Right hindlimb (tissue), 1 donor: ENCODE measurements around the gene GRB2.
A peak's percentile ranks its signal among the peaks of the same experiment; 100 is the strongest.
"Not testable (repeated sequence)": the region's sequence is repeated elsewhere in the genome, so short reads cannot be mapped to it uniquely, and the experiment has no call there.

Source experiments
- DNase-seq: peaks from one replicate; pipeline ENCODE4 v3.0.0-alpha.2; 2018

GRB2 gene

DNA sequence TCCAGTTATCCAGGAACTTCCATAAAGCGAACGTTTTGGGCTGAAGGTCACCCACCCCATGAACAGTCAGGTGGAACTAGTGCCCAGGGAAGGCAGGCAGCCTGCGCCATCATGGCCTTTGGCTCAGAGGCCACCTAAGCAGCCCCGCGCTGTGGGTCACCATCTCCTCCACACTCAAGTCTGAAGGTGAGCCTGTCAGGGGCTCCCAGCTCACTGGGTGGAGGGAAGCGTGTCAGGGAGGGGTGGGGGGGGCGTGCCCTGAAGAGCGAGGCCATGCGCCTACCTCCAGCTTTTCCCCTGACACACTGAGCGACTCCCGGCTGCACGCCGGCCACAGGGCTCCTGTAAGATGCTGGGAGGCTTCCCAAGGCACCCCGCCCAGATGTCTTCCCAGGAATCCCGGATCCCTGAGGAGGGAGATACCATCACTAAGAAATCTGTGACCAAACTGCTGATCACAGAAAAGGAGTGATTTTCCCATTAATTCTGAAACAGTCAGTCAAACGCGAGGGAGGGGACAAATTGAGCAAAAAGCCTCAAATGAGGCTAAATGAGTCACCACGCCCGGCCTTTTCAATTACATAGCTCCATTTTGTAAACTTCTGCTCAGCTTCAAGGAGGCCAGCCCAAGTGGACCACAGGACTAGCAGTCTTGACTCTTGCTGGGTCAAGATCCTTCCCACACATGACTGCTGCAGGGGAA lies 89.8 kb downstream of the GRB2 start:
- no peak for DNase-seq

DNA sequence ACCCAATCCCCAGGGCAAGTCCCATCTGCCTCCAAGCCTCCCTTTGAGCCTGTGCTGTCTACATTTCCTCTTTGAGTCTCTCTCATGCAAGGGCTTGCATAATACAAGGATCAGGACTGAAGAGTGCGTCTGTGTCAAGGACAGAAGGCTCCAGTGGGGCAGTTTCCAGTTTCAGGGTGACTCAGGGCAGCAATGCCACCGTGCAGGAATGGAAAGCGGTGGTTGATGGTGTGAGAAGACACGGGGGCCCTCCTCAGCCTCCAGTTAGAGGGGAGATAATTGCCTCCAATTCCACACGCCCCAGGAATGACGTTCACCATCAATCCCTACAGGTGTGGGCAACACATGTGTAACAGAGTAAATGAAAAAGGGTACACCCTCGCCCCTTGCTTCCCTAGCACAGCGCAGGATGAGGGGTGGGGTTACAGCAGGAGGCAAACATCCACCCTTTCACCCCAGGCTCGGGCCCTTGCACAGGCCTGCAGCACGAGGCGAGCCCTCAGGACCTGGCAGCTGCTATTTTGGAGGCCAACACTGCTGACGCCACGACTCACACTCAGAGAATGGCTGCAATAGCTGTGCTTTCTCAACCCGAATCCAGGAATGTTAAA lies 91.4 kb downstream of the GRB2 start:
- no peak for DNase-seq

DNA sequence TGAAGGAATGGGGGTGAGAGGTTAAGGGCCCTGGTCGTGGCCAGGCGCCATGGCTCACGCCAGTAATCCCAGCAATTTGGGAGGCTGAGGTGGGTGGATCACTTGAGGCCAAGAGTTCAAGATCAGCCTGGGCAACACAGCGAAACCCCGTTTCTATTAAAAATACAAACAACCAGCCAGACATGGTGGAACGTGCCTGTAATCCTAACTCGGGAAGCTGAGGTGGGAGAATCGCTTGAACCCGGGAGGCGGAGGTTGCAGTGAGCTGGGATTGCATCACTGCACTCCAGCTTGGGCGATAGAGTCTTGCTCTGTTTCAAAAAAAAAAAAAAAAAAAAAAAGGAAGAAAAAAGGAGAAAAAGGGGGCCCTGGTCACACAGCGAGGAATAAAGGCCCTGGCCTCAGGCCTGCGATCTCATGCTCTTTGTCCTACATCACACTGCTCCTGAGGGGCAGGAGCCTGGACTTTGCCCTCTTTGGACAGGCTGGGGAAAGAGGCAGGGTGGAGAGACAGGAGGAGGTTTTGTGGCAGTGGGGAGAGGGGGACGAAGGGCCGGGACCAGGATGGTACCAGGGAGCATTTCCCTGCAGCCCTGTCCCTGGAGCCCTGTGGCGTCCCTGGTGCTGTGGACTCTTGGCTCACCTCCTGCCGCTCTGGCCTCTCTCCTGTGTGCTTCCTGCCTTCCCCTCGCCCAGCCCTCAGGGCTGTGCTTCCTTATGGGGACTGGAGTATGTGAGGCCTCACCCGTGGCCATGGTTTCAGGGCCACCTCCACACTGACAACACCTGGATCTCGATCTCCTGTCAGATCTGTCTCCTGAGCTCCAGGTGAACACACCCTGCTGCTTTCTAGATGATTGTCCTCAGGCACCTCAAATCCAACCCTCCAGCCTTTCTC lies 96.5 kb downstream of the GRB2 start:
- DNase-seq: no peak

GRCh38 chr17:75307957-75308731 lies 97.3 kb downstream of the GRB2 start:
- no peak for DNase-seq

DNA sequence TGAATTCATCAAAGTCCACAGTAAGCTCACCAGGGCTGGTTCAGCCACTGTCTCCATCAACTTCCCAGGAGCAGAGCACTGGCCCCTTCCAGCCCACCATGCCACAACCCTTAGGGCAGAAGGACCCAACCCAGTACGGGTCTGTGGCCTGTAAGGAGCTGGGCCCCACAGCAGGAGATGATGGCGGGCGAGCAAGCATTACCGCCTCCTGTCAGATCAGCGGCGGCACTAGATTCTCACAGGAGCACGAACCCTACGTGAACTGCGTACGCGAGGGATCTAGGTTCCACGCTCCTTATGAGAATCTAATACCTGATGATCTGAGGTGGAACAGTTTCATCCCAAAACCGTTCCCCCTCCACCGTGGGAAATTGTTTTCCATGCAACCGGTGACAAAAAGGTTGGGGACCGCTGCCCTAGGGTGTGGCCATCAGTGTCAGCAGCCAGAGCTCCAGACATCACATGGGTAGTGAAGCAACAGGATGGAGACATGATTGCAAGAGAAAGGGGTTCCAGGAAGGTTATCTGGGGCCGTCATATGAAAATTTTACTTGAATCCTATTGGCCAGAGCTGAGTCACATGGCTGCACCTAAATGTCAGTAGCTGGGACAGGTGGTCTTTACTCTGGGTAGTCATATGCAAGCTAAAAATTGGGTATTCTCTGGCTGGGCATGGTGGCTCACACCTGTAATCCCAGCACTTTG lies 103.8 kb downstream of the GRB2 start:
- DNase-seq: no peak

DNA sequence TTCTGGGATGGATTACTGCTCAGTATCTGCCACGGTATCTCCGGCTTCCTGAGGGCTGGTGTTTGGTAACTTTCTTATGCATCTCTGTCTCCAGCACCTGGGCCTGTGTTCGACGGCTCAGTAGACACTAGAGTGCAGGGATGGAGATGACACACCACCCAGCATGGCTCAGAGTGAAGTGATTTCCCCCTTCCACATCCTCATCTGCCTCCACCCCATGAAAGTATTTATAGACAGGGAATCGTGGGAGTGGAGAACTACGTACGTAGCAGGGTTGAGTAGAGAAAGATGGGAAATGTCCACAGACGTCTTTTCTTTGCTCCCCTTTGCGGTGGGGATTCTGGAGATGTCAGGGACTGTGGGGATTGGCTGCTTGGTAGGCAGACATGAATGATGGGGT lies 104.4 kb downstream of the GRB2 start:
- no peak for DNase-seq

DNA sequence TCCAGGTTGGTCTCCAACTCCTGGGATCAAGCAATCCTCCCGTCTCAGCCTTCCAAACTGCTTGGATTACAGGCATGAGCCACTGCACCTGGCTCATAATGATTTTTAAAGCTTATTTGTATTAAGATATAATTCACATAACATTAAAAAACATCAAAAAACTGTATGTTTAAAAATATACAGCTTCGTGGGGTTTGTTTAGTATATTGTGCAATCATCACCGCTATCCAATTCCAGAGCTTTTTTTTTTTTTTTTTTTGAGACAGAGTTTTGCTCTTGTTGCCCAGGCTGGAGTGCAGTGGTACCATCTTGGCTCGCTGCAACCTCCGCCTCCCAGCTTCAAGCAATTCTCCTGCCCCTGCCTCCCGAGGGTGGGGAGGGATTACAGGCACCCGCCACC lies 105.2 kb downstream of the GRB2 start:
- no peak for DNase-seq

GRCh38 chr17:75295201-75296158 lies 110.0 kb downstream of the GRB2 start:
- DNase-seq: no peak

- not testable (repeated sequence) for DNase-seq
Measured at GRCh38 chr17:75292810-75293448, 112.5 kb downstream of the GRB2 start.

GRCh38 chr17:75289832-75290337 lies 115.6 kb downstream of the GRB2 start:
- DNase-seq: peak; percentile 48

GRCh38 chr17:75289115-75289831 lies 116.2 kb downstream of the GRB2 start, which contains the start of gene SLC25A19:
SLC25A19 (minus strand) TSS chr17:75289433; CDS start chr17:75286764, 2,669 bp downstream.
- peak; percentile 99 for DNase-seq

DNA sequence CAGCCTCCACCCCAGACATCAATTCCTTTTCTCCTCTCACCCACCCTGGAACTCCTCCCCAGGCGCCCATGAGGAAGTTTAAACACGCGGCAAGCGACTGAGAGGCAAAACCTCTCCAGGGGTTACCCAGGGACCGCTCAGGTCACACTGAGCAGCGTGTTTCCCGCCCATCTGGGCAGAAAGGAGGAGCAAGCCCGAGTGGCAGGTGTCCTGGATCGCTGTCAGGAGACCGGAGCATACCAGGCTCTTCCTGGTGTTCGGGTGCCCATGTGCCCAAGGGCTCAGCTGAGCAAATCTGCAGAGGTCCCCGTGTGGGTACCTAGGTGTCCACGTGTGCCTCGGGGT lies 116.7 kb downstream of the GRB2 start:
- no peak for DNase-seq

DNA sequence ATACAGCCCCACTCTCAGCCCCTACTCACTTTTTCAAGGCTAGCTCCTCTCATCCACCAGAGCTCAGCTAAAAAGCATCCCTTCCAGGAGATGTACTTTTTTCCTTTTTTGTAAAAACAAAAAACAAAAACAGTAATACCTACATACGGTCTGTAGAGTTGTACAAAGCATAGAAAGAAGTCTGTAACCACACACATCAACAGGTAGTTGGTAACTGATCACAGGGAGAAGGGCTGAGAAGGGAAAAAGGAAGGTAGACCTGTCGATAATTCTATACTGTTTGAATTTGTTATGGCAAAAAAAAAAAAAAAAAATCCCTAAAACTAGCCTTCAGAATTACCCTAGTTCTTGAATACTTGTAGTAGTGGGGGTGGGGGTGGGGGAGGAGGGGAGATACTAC lies 117.1 kb downstream of the GRB2 start:
- DNase-seq: no peak

- DNase-seq: no peak
Measured at GRCh38 chr17:75287221-75287620, 118.3 kb downstream of the GRB2 start.

DNA sequence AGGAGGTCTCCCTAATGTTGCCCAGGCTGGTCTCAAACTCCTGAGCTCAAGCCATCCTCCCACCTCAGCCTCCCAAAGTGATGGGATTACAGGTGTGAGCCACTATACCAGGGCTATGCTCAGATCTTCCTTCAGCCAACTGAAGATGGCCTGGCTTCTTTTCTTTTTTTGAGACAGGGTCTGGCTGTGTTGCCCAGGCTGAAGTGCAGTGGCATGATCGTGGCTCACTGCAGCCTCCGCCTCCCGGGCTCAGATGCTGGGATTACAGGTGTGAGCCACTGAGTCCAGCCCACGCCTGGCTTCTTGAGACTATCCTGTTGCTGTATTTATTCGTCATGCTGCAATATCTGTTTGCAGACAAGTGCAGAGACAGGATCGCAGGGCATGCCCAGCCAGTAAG lies 120.4 kb downstream of the GRB2 start:
- DNase-seq: no peak

DNA sequence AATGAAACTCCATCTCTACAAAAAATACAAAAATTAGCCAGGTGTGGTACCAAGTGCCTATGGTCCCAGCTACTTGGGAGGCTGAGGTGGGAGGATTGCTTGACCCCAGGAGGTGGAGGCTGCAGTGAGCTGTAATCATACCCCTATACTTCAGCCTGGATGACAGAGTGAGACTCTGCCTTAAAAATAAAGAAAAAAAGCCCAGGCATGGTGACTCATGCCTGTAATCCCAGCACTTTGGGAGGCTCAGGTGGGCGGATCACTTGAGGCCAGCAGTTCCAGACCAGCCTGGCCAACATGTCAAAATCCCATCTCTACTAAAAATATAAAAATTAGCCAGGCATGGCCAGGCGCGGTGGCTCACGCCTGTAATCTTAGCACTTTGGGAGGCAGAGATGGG lies 125.3 kb downstream of the GRB2 start:
- not testable (repeated sequence) for DNase-seq

- DNase-seq: no peak
Measured at GRCh38 chr17:75277664-75278071, 127.8 kb downstream of the GRB2 start.

- DNase-seq: no peak
Measured at GRCh38 chr17:75273977-75274708, 131.3 kb downstream of the GRB2 start.

DNA sequence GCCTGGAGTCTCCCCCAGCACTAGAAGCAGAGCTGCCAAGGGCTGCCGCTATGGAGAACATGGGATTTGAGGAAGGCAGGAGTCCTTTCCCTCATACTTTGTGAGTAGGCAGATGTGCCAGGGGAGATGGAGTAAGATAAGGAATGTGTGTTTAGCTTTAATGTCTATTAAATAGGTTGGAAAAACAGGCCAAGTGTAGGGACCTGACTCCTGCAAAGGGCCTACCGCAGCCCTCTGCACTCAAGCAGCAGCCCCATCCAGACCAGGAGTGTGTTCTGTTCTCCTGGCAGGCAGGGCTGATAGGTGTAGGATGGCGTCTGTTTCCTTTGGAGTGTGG lies 132.7 kb downstream of the GRB2 start:
- DNase-seq: no peak
